GM12864 (cell line): ENCODE results near the gene LEFTY1.

Experiments used
- DNase-seq: peaks from one replicate; pipeline ENCODE4 v3.0.0-alpha.2; 2011; ENCODE audit warnings: low read depth
- H3K4me3 ChIP-seq: 2 replicates; pipeline ENCODE4 v1.5.1; 2011; ENCODE audit warnings: mild to moderate bottlenecking, low read depth, low read length, control low read depth
- TF ChIP-seq, protein P1 (sequence below): IDR thresholded peaks from 2 replicates; pipeline ENCODE4 v1.5.1; 2011; ENCODE audit warnings: low read depth, mild to moderate bottlenecking, moderate library complexity, low read length, control low read depth, inconsistent platforms; ENCODE audit errors: missing control alignments

The LEFTY1 gene

DNA sequence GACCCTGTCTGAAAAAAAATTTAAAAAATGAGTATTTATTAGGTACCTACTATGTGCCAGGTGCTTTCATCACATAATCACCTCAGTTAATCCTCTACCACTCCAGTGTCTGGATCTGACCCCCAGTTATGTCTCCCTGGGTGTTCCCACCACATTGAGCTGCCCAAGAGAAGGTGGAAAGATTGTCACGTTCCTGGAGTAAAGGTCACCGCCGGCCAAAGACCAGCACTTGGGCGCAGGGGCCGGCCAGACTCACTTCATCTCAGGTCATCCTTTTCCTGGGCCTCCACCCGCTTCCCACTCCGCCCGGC, 34.4 kb upstream of the LEFTY1 start:
- DNase-seq = no peak
- peak overlapping the region; percentile 91 for H3K4me3 ChIP-seq
- TF ChIP-seq, protein P1, sequence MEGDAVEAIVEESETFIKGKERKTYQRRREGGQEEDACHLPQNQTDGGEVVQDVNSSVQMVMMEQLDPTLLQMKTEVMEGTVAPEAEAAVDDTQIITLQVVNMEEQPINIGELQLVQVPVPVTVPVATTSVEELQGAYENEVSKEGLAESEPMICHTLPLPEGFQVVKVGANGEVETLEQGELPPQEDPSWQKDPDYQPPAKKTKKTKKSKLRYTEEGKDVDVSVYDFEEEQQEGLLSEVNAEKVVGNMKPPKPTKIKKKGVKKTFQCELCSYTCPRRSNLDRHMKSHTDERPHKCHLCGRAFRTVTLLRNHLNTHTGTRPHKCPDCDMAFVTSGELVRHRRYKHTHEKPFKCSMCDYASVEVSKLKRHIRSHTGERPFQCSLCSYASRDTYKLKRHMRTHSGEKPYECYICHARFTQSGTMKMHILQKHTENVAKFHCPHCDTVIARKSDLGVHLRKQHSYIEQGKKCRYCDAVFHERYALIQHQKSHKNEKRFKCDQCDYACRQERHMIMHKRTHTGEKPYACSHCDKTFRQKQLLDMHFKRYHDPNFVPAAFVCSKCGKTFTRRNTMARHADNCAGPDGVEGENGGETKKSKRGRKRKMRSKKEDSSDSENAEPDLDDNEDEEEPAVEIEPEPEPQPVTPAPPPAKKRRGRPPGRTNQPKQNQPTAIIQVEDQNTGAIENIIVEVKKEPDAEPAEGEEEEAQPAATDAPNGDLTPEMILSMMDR = no peak

DNA sequence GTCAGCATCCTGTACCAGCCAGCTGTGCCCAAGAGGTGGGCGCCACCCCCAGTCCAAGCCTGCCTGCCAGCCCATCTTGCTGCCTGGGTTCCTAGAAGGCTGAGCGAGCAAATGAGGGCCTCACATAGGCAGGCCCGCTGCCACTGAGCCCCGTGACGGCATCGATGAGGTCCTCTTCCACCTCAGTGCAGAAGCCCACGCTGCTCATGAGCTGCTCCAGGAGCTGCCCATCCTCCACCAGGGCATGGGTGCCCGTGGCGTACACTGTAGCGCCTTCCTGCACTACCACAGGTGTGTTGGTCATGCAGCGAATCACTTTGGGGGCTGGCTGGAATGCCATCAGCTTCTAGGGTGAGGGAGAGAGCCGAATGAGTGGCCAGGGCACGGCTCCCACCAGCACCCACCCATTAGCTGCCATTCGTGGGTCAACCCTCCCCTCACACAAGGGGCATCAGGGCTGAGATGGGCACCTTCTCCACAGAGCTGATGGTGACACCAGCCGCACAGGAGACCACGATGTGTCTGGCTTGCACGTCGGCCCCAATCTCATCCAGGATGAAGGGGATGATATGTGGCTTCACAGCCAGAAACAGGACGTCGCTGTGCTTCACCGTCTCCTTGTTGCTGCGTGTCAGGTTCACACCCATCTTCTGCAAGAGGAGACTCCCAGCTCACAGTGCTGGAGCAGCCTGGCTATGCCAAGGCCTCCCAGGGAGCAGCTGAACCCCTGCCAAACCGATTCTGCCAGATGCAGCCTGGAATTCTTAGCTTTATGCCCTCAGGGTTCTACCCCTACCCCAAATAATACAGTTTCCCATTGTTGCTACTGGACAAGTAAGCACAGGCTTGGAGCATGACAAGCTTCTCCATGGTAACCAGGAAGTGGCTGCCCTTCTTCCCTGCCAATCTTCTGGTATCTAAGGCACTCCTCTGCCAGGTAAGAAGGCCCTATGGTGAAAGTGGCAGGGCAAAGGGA, 33.1 kb upstream of the LEFTY1 start:
- TF ChIP-seq, protein P1 = no peak
- no peak for DNase-seq
- no peak overlapping the region for H3K4me3 ChIP-seq

DNA sequence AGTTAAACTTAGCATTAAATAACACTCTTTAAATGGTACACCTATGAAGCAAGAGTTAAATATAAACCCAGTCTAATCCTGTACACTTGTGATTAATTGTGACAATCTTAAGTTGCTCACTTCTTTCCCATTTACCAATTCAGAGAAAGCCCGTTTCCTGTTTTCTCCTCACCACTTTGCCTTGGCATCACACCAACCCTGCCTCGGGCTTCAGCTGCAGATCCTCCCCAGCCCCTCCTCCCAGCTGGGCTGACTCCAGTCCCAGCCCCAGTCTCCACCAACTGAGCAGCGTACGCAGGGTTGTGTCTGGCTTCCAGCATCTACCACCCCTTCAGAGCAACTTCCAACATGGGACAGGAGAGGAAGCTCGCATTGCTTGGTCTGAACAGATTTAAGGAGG, 31.0 kb upstream of the LEFTY1 start:
- DNase-seq = no peak
- no peak overlapping the region for H3K4me3 ChIP-seq
- TF ChIP-seq, protein P1 = no peak

DNA sequence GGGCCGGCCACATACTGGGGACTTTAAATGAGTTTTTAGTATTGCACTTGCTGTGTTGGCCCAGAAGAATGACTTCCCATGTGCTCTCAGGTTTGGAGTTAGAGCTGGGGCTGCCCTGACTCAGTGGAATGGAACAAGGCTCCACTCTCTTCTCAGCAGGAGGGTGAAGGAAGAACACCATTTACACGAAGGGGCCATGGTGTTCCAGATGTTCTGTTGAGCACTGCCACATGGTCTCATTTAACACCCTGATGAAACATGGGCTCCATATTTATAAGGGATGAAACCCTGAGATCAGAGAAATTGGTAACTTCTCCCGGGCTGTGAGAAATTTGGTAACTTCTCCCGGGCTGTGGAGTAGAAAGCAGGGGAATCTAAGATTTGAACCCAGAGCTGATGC, 29.3 kb upstream of the LEFTY1 start:
- TF ChIP-seq, protein P1 = no peak
- DNase-seq = no peak
- no peak overlapping the region for H3K4me3 ChIP-seq

DNA sequence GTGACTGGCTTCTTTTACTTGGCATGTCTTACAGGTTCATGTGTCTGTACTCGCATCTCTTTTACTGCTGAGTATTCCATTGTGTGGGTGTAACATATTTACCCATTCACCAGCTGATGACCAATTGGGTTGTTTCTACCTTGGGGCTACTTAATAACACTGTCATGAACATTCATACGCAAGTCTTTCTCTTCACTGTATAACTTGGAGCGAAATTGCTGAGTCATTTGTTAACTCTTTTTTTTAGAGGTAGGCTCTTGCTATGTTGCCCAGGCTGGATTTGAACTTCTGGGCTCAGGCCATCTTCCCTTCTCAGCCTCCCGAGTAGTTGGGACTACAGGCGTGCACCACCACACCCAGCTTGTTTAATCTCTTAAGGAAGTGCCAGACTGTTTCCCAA, 28.6 kb upstream of the LEFTY1 start:
- TF ChIP-seq, protein P1 = no peak
- H3K4me3 ChIP-seq = no peak overlapping the region
- DNase-seq = no peak

DNA sequence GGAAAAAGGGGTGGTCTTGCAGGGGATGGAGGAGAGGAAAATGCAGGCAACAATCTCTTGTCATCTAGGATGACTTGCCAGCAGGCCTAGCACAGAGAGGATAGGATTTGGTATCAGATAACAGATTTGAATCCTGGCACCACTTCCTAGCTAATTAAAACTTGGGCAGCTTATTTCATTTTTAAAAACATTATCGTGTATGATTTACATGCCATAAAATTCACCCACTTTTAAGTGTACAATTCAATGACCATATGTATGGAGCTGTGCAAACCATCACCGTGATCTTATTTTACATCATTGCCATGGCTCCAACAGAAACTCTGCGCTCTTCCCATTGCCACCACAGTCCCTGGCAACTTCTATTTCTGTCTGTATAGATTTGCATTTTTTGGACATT, 28.2 kb upstream of the LEFTY1 start:
- DNase-seq = no peak
- TF ChIP-seq, protein P1 = no peak

DNA sequence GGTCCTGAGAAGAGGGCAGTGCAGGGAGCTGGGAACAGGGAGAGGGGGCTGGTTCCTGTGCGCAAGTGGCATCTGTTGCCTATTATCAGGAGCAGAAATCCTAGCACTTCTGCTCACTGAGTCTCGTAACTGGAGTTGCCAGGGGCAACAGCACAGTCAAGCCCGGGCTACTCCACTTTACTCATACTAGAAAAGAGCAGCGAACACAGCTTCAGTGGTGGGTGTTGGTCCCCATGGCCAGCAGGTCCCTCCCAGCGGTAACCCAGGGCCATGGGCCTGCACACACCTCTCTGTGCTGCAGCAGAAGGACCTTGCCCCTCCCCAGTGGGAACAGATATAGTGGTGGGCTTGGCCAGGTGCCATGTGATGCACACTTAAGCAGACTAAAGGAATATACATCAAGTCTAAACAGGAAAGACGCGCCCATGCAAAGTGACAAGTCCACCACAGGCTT, 26.6 kb upstream of the LEFTY1 start:
- TF ChIP-seq, protein P1 = no peak
- no peak for DNase-seq
- H3K4me3 ChIP-seq = no peak overlapping the region

More for the DNA sequence above, 28.2 kb upstream of the LEFTY1 start:
- H3K4me3 ChIP-seq = no peak overlapping the region
